ENCODE measurements around the gene C6. TPM values are rescaled to one million over a fixed set of nuclear protein-coding genes. Genes with fewer than 3 reads are reported as not detected.
A peak's percentile ranks its signal among the peaks of the same experiment; 100 is the strongest.
"Not testable (repeated sequence)": the region's sequence is repeated elsewhere in the genome, so short reads cannot be mapped to it uniquely, and the experiment has no call there.

C6 gene
- polyA plus RNA-seq (2014; cell fraction: cytosol; rRNA removed) = not detected in 2 replicates
- not detected in 2 replicates for polyA plus RNA-seq (2014; cell fraction: nucleus; rRNA removed)

GRCh38 chr5:41213340-41213739, at the start of gene C6:
TSS of gene C6 (minus strand) at chr5:41213532. CDS start at chr5:41203230, 10,302 bp downstream.
- no peak for DNase-seq (ENCODE audit: low spot score)

GRCh38 chr5:41256400-41256799, 43.1 kb upstream of the C6 start:
- no peak for DNase-seq (ENCODE audit: low spot score)

DNA sequence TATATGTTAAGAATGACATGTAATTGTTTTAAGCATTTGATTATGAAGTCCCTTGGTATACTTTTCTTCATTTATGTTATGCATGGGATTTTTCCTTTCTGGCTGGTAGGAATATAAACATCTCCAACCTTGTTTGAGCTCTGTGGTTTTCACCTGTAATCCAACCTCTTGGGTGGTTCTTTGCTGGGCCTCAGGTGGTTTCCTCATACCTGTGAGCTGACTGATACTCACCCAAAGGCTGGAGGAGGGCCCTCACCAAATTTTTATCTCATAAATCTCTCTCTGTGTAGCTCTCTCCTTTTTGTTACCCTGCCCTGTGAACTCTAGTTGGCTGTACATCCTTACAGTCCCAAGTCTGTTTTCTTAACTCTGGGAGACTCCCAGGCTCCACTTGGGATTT, 39.8 kb upstream of the C6 start:
- no peak for DNase-seq (ENCODE audit: low spot score)

GRCh38 chr5:41252036-41252435, 38.7 kb upstream of the C6 start:
- DNase-seq (ENCODE audit: low spot score) = no peak

DNA sequence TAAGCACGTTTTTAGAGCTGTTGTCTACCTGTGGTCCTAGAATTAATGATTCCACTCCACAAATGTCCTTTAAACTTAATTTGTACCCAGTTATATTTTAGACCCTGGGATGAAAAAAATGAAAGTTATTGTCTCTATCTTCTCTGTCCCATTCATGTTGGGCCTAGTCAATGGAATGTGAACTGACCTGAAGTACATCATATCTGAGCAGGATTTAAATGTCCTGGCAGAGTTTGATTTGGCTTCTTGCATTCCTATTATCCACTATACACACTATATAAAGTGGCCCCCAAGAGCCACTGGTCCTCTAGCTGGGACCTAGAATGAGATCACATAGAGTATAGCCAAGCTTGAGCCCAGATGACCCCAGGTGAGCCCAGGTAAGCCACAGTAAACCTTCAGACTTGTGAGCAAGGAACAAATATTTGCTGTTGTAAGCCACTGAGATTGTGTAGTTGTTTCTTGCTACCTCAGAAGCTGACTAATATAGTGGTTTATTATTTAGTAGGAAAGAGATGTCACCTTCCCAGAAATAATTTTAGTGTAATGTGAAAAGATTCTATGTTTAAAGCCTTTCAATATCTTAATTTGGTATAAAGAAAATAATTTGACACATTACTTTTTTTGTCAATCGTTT, 37.1 kb upstream of the C6 start:
- no peak for DNase-seq (ENCODE audit: low spot score)

GRCh38 chr5:41247135-41247534, 33.8 kb upstream of the C6 start:
- DNase-seq (ENCODE audit: low spot score) = no peak

DNA sequence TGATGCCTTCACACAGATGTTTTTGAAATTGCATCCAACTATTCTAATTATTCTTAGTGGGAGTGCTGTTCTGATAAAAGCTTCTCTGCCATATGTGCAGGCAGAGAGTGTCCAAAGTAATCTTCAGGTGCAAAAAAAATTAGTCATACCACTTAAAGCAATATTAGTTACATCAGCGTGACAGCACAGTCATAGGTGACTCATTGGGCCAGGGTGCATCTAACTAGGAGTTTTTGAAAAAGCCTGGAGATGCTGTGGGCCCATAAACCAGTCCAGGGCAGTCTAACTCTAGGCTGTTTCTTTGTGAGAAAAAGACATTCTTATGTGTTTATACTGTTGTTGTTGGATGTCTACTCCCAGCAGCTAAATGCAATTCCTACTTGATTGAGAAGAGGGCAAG, 33.0 kb upstream of the C6 start:
- DNase-seq (ENCODE audit: low spot score) = no peak

GRCh38 chr5:41243558-41243957, 30.2 kb upstream of the C6 start:
- DNase-seq (ENCODE audit: low spot score) = no peak

- no peak for DNase-seq (ENCODE audit: low spot score)
Observed at GRCh38 chr5:41240985-41241384, 27.7 kb upstream of the C6 start.

GRCh38 chr5:41240390-41240789, 27.1 kb upstream of the C6 start:
- DNase-seq (ENCODE audit: low spot score) = no peak

DNA sequence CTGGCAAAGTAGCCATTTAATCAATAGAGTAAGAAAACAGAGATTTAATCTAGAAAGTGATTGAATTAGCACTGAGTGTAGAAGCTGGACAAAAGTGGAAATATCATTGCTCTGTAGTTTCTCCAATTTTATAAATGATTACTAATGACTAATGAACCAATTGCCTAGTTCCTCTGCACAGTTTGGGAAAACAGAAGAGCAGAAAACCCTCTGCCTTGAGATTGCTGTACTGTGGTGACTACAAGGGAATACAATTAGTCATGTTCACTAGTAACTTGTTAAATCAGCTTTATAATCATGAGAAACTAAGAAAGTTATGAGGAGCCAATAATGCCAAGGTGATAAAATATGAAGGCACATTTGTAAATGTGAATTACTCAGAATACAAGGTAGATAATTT, 21.1 kb upstream of the C6 start:
- no peak for DNase-seq (ENCODE audit: low spot score)

- DNase-seq (ENCODE audit: low spot score) = no peak
Observed at GRCh38 chr5:41232797-41233196, 19.5 kb upstream of the C6 start.

- peak; percentile 64 for DNase-seq (ENCODE audit: low spot score)
Observed at GRCh38 chr5:41230276-41230675, 16.9 kb upstream of the C6 start.

DNA sequence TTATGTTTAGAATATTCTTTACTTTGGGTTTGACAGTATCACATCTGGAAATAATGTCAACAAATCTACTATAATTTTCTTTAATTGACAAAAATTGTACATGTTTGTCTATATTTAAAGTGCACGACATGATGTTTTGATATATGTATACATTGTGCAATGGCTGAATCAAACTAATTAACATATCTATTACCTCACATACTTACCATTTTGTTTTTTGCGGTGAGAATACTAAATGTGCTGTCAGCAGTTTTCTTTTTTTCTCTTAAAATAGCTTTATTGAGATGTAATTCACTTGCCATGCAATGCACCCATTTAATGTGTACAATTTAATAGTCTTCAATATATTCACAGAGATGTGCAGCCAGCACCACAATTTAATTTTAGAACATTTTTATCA, 10.6 kb upstream of the C6 start:
- no peak for DNase-seq (ENCODE audit: low spot score)

GRCh38 chr5:41219658-41220269, 6.4 kb upstream of the C6 start:
- DNase-seq (ENCODE audit: low spot score) = no peak

GRCh38 chr5:41218929-41219657, 5.8 kb upstream of the C6 start:
- no peak for DNase-seq (ENCODE audit: low spot score)

- DNase-seq (ENCODE audit: low spot score) = no peak
Observed at GRCh38 chr5:41214182-41214581, 850 bp upstream of the C6 start.

DNA sequence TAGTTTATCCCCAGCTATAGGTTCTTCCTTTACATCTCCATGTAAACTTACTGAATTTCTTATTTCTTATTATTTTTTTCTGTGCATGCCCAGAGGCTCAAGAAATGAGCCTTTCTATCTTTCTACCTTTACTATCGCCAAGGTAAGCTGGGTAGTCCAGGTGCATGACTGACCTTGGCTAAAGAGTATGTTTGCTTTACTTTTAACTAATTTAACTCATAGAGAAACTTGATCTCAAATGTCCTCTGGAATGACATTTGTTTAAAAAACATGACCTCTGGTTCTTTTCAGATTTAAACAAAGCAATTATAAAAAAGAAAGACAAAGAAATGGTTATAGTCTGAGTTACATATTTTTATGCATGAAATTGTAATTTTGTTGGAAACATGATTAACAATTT, 397 bp downstream of the C6 start:
- DNase-seq (ENCODE audit: low spot score) = no peak

- no peak for DNase-seq (ENCODE audit: low spot score)
Observed at GRCh38 chr5:41211417-41211816, 1.9 kb downstream of the C6 start.

- not testable (repeated sequence) for DNase-seq (ENCODE audit: low spot score)
Observed at GRCh38 chr5:41205475-41205874, 7.9 kb downstream of the C6 start.

DNA sequence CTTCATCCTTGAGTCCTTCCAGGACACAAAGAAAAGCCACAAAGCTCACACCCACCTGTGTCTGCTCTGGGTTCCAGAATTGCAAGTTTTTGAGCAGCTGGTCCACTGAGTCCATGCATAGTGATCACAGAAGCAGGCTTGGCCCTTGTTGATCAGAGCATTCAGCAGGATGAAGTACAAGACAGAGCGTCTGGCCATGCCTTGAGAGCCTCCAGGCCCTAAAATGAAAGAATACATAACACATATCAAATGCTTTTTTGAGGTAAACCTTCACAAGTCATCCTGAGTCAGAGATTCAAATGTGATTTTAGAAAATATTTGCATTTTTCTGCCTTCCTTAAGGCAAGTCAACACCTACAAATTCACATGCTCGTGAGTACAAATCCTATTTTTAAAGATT, 10.3 kb downstream of the C6 start:
- DNase-seq (ENCODE audit: low spot score) = no peak

DNA sequence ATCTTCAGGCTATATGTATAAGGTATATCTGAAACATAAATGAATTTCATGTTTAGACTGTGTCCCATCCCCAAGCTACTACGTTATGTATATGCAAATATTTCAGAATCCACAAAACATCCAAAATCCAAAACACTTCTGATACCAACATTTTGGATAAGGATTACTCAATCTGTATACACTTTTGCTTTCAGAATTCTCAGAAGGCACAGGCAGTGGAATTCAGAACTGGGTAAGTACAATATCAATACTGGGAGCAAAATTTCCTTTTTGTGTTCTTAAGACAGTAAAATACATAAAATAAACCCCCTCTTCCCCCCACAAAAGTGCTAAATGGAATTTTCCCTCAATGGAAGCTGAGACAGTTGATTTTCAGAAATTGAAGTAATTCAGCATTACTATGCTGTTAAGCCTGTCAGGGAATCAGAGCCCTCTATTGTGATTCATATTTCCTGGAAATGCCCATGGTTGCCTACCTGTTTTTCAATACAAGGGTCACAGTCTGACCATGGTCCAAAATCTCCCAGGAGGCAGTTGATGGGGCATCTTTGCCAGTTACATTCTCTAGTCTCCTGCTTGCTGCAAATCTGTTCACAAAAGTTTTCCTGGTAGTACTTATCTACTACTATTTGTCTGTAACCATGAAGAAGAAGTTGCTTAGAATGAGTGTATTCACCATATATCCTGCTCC, 12.1 kb downstream of the C6 start:
- no peak for DNase-seq (ENCODE audit: low spot score)
